ENCODE measurements around the gene GPR161.
A peak's percentile ranks its signal among the peaks of the same experiment; 100 is the strongest.

Gene GPR161

DNA sequence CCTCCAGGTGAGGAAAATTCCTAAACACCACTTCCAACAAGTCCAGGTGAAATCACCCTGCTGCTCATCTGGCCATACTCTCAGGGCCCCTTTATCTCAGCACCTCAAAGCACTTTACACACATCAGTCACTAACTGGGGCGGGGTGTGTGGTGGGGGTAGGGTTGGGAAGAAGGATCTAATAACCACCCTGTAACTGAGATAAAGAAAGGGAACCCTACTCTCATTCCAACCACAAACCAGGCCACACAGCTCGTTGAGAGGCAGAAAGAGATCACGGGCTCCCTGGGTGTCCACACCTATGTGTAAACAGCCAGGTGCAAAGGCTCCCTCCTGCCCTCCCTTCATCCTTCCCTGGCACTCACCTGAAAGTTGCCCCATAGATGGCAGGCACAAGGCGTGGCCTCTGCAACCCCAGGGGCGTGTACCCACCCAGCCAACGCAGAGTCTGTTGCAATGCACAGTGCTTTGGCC is 20.4 kb downstream of the GPR161 start:
- DNase-seq = no peak
- in situ Hi-C loops (cut with MboI; ENCODE audit: low pct_unique_long_range_greater_than_20kb, low sequenced_read_pairs) = no loop called here

DNA sequence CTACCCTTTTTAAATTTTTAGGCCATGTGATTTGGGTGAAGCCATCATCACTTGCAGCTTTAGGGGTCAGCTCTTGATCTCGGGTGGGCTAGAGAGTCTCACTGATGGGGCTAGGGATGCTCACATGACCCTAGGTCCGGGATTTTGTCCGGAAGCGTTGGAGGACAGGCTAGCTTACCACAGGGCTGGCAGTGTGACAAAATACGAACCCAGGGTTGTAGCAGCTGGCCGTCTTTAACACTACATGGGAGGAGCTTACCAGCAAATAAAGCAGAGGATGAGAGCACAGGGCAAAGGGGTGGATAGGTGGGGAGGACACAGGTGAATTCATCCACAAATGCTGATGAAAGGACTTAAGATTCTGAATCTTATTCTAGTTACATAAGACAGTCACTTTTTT is 21.9 kb downstream of the GPR161 start:
- no peak for DNase-seq

DNA sequence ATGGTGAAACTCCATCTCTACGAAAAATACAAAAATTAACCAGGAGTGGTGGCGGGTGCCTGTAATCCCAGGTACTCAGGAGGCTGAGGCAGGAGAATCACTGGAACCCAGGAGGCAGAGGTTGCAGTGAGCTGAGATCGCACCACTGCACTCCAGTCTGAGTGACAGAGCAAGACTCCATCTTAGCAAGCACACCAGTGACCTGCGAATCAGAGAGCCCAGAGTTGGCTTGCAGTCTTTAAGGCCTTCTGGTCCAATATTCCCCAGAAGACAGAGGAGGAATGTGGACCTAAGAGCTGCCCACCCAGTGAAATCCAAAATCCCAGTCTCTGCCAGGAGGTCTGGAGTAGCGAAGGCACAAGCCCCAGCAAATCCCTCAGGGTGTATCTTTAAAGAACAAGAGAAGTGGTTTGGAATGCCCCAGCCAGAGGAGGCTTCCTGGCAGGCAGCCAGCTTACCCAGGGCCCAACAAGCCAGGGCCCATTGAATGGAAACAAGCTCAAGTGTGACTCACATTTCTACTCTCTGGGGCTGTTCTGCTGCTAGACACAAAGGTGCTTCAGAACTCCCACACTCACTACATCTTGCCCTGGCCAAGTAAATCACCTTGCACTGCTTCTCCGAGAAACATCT is 23.9 kb downstream of the GPR161 start:
- peak; percentile 28 for DNase-seq
- in situ Hi-C loops (cut with MboI; ENCODE audit: low pct_unique_long_range_greater_than_20kb, low sequenced_read_pairs) = no loop called here

More for the DNA sequence above, 21.9 kb downstream of the GPR161 start:
- in situ Hi-C loops (cut with MboI; ENCODE audit: low pct_unique_long_range_greater_than_20kb, low sequenced_read_pairs) = no loop called here

DNA sequence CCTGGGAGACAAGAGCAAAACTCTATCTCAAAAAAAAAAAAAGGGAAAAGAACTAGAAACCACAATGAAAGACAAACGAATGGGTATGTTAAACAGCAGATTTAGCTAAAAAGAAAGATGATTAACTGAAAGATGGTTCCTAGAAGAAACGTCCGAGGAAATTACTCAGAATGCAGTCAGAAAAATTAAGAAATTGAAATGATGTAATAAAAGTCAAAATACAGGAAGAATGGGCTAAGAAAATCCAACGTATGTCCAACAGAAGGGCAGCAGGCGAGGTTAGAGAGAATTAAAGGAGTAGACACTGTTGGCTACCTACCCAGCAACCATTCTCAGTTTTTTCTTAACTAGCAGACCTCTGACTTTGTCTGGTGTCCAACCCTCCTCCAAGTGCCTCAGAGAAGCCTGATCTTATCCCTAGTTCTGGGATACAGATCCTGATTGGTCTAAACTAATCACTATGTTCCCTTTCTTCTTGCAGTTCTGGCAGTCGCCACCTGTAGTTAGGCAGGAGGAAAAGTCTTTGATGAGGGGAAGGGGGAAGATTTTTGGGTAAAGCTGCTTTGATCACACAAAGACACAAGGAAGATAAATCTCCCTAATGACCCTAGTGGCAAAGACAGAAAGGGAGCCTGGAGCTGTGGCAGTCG is 25.7 kb downstream of the GPR161 start:
- DNase-seq = no peak
- in situ Hi-C loops (cut with MboI; ENCODE audit: low pct_unique_long_range_greater_than_20kb, low sequenced_read_pairs) = no loop called here

DNA sequence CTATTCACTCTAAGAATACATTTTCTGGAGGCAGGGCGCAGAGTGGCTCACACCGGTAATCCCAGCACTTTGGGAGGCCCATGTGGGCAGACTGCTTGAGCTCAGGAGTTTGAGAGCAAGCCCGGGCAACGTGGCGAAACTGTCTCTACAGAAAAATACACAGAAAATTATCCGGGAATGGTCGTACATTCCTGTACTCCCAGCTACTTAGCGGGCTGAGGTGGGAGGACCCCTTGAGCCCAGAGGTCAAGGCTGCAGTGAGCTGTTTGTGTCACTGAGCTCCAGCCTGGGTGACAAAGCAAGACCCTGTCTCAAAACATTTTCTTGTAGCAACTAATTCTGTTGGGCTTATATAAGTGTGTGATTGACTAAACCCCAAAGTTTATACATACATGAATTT is 30.5 kb downstream of the GPR161 start:
- DNase-seq = no peak
- in situ Hi-C loops (cut with MboI; ENCODE audit: low pct_unique_long_range_greater_than_20kb, low sequenced_read_pairs) = no loop called here

DNA sequence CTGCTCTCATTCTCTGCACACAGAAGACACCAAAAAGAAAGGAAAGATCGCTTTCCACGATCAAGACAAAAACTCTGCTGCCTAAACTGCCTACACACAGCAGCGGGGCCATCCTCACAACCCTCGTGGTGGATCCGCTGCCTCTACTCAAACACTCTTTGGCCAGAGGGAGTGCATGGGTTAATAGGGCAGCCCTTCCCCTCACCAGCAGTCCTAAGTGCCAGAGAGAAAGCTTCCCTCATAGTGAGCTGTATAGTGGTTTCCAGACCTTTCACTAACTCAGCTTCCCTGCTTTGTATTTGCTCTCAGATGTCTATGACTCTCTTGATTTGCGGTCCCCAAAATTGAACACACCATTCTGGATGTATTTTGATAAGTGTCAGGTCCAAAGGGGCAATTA is 30.9 kb downstream of the GPR161 start:
- in situ Hi-C loops (cut with MboI; ENCODE audit: low pct_unique_long_range_greater_than_20kb, low sequenced_read_pairs) = no loop called here
- no peak for DNase-seq

DNA sequence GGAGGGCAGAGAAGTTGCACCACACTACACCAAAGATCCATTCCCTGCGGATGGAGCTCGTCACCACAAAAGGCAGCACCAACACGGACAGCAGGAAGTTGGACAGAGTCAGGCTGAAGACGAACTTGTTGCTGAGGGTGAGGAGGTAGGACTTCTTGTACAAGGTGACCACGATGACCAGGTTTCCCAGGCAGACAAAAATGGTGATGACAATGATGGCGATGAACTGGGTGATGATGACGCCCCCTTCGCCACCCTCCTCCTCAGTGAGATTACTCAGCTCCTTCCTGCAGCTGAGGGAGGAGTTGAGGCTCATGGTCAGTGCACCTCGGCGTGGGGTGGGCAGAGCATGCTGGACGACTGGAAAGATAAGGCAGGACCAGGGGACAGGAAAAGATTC is 32.2 kb downstream of the GPR161 start:
- in situ Hi-C loops (cut with MboI; ENCODE audit: low pct_unique_long_range_greater_than_20kb, low sequenced_read_pairs) = no loop called here
- no peak for DNase-seq

DNA sequence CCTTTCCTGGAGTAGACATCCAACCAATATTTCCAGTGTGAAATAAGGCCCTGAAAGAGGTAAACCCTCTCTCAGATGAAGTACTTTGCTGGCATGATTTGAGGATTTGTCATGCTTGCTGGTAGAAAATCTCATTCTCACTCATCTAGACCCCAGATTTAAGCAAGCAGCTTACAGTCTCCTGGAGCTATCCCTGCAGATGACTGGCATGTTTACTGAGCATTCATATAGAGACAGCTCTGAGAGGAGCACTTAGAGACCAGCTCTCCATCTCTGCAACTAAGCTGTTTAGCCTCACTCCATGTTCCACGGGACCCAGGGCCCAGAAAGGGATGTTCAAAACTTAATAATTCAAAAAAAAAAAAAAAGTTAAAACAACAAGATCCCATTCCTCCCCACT is 34.2 kb downstream of the GPR161 start:
- DNase-seq = no peak
- in situ Hi-C loops (cut with MboI; ENCODE audit: low pct_unique_long_range_greater_than_20kb, low sequenced_read_pairs) = no loop called here

DNA sequence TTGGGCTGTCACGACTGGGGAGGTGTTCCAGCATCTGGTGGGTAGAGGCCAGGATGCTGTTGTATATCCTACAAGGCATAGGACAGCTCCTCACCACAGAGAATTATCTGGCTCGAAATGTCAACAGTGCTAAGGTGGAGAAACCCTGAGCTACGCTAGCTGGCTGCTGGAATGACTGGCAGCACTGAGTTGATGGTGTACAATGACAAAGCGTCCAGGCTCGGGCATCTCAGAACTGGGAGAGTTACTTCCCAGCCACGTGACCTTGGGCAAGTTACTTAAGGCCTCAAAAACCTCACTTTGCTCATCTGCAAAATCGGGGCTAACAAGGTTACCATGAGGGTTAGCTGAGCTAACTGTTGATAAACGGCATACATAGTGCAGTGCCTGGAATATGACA is 35.4 kb downstream of the GPR161 start:
- DNase-seq = no peak
- in situ Hi-C loops (cut with MboI; ENCODE audit: low pct_unique_long_range_greater_than_20kb, low sequenced_read_pairs) = no loop called here

DNA sequence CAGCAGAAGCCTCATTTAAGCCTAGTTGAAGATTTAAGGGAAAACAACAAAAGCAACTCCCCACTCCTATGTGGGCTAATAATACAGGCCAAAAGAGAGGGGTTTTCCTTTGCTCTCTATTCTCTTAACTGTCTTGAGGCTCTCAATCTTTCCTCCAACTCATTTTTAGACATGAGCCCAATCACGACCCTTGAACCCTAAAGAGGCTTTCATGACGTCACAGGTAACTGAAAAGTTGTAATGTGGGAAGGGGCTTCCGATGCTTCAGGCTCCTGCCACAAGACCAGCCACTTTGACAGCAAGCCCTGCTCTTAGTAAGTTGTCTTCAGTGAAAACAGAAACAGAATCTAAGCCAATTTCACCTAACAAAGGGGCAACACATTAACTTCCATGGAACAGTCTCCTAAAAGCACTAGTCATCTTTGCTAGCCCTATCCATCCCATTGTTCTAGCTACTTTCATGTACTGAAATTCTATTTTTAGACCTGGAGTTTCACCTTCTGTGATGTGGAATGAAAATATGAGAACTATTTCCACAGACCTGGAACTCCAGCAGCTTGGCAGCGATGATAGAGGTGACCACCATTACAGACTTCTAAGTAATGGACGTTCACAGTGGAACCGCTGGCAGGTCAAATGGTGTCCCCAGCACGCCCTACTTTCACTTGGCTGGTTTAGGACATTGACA is 36.3 kb downstream of the GPR161 start:
- DNase-seq = no peak
- in situ Hi-C loops (cut with MboI; ENCODE audit: low pct_unique_long_range_greater_than_20kb, low sequenced_read_pairs) = no loop called here

DNA sequence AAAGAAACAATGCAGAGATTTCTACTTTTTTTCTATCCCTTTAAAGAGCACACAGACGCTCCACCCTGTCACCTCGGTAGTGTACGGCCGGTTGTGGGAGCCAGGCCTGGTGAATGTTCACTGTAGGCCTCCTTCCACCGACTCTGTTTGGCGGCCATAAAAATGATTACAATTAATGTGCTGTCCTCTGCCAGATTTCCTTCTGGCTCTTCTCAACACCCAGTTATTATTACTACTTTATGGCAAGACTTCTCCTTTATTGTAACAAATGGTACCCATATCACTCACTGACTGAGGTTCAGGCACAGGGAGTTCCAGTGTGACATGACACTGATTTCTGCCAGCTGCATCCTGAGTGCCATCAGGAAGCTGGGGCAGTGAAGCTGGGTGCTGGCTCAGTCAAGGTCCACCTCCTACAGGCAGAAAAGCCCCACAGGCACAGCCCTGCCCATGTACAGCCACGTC is 37.4 kb downstream of the GPR161 start:
- in situ Hi-C loops (cut with MboI; ENCODE audit: low pct_unique_long_range_greater_than_20kb, low sequenced_read_pairs) = no loop called here
- no peak for DNase-seq

DNA sequence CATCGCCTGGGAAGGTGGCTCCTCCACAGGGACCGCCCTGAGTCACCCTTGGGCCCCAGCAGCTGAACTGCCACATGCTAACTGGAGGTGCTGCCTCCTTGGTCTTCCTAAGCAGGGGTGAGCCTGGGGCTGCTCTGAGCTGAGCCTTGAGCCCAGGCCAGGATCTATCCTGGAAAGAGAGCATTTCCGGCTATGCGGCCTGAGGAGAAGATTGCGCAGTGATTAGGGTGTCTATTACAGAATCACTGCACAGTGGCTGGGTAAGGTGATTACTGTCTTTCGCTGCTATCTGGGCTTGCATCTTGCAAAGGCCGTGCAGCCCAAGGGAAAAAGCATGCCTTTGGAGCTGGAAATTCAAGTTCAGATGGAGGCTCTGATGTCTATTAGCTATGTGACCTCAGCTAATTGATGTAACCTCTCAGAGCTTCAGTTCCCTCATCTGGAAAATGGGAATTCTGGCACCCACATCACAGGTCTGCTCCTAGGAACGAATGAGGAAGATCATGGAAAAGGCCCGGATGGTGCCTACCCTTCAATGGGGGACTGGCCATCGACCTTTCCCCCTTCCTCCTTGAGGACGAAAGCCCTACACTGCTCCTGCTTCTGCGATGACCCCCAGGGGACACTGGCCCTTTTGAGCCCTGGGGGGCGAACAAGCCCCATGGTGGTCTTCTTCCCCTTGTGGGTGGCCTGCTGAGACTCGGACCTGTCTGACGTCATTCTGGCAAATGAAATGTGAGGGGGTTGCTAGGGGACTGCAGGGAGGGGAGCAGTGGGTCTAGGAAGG is 38.0 kb downstream of the GPR161 start:
- DNase-seq = no peak
- in situ Hi-C loops (cut with MboI; ENCODE audit: low pct_unique_long_range_greater_than_20kb, low sequenced_read_pairs) = no loop called here

DNA sequence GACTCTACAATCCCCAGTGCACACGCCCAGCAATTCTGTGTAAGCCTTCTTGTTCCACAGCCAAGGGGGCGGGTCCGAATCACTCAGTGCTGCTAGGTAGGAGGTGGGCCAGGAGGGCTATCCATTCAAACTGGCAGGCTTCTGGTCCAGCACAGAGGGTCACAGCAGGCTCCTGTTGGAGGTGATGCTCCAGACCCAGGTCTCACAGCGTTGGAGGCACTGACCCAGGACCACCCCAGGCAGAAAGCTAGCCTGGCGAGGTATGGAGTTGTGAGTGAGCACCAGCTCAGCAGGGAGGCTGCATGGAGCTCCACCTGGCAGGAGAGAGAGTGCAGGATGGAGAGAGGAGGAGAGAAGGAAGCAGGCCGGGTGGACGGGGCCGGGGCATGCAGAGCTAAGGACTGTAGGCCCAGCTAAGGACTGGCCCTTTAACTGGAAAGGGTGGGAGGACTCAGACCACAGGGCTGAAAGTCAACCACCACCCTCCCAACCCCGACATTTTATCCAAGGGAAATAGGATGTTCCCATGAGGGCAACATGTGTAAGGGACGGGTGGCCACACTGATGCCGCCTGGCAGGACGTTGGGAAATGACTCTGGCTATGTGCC is 38.7 kb downstream of the GPR161 start:
- no peak for DNase-seq
- in situ Hi-C loops (cut with MboI; ENCODE audit: low pct_unique_long_range_greater_than_20kb, low sequenced_read_pairs) = no loop called here

DNA sequence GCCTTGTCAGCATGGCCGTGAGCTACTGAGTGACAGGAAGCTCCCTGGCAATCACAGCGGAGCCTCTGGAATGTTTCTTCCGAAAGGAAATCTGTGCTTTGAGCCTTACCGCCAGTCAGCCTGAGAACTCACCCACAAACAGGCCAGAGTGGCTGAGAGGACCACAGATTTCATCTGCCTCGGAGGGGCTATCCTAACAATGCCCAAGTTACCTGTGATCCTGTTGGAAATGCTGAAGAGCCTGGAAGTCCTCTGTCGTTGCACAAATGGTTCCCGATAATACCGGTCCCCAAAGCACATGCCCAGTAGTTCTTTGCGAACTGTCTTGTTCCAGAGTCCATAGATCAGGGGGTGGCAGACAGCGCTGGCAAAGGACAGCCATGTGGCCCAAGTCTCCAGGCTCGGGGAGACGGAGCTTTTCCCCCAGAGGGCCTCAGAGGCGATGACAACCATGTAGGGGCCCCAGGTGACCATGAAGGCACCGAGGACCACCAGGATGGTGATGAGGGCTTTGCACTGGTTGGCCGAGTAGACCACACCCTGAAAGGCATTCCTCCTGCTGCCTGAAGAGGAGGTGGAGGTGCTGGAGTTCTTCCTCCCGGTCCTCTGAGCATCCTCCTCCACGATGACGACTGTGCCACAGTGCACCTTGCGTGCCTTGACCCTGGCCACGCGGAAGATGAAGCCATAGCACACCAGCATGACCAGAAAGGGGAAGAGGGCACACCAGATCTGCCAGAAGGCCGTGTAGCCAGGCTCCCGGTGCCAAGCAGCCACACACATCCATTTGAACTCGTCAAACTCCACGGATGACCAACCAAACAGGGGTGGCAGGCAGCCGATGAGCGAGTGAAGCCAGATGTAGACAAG is 40.2 kb downstream of the GPR161 start:
- in situ Hi-C loops (cut with MboI; ENCODE audit: low pct_unique_long_range_greater_than_20kb, low sequenced_read_pairs) = no loop called here
- DNase-seq = no peak

DNA sequence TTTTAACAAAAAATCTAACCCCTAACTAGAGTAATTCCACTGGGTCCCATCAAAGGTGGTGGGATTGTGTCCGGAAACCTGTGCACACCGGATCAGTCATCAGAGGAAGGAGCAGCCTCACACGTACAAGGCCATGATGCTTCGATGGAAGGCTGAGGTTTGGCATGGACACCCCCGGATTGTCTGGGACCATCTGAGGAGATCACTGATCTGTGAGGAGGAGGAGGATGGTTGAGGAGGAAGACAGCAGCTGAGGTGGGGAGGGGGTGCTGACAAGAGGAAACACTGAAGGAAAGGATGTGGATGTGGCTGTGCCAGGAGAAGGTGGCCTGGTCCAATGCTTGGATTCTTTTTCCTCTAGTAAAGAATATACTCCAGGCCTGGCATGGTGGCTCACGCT is 41.3 kb downstream of the GPR161 start:
- DNase-seq = no peak
- in situ Hi-C loops (cut with MboI; ENCODE audit: low pct_unique_long_range_greater_than_20kb, low sequenced_read_pairs) = no loop called here

DNA sequence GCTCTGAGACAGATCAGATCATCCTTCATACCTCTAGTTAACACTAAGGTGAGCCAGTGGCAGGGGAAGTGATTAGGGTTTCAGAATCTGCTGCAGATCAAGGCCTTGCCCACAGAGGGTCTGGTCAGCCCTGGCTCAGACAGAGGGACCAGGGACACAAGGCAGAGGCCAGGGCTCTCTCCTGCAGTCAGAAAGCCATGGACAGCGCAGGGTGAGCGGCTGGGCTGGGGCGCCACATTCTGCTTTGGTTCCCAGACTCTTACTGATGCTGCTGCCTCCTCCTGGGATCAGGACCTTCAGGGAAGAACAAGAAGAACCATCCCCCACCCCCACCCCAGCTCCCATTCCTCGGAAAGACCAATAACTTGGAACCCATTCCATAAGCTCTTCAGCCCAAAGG is 43.1 kb downstream of the GPR161 start:
- in situ Hi-C loops (cut with MboI; ENCODE audit: low pct_unique_long_range_greater_than_20kb, low sequenced_read_pairs) = no loop called here
- no peak for DNase-seq

DNA sequence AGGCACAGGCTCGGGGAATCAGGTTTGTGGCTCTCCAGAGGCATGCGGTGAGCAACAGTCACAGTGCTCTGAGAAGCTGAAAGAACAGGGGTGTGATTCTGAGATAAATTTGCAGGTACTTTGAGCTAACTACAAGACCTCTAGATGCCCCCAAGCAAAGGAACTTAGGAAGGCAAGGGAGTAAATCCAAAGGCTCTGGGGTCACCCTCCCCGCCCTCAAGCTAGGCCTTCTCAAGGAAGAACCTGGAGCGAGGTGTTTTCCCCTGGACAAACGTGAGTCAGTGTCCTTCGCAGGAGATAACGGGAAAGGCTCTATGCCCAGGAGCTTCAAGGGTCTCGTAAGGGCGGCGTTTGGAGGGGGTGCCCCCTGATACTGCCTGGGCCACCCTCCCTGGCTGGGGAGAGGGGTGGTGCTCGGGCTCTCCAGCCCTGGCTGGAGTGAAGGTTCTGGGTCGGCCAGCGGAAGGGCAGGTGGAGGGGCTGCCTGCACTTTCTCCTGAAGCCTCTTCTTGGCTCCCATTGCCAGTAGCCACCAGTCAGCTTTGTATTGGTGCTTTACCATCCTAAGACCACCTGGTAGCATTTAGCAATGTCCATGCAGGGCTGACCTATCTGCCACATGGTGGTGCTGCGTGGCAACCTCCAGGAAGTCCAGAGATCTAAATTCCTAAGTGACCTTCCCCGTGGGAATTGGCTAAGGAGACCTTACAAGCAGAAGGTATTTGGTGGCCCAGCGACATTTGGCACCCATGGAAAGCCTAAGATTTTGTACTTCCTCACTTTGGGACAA is 44.0 kb downstream of the GPR161 start:
- in situ Hi-C loops (cut with MboI; ENCODE audit: low pct_unique_long_range_greater_than_20kb, low sequenced_read_pairs) = no loop called here
- no peak for DNase-seq
